ENCODE data around the gene GEMIN7. TPM values are rescaled to one million over a fixed set of nuclear protein-coding genes. Genes with fewer than 3 reads are reported as not detected.

The GEMIN7 gene
- total and polyA plus RNA-seq, 2 of the 4 experiments (the other 2 are of a cell fraction), result 27.2 to 53.0 TPM

- no CpG with 5 or more reads among the region's 6 CpGs for WGBS, 2 experiments (ENCODE audit: extremely low coverage in 2 of 2, insufficient read length in 1 of 2)
- CTCF ChIA-PET, result no interaction called here
- H3K9me3 ChIP-seq (ENCODE audit: control insufficient read depth, insufficient read depth, low read length), result no peaks in the 10 kb centered on the region
- in situ Hi-C loops (cut with MboI; ENCODE audit: low sequenced_read_pairs), result no loop called here
- H3K18ac ChIP-seq (ENCODE audit: low read depth, low read length), result no peak overlapping the region
- no peak for TF ChIP-seq NFE2L2 (IDR thresholded peaks at IDR 0.05; ENCODE audit: low read depth, low read length)
- TF ChIP-seq SMC3 (IDR thresholded peaks at IDR 0.05; ENCODE audit: low read depth, low read length), result no peak
- no peak for TF ChIP-seq MXI1 (IDR thresholded peaks at IDR 0.05; ENCODE audit: borderline replicate concordance, low read depth, low read length)
- no peak for TF ChIP-seq FOS (IDR thresholded peaks at IDR 0.05; ENCODE audit: low read depth, low read length)
- no peak for TF ChIP-seq BHLHE40 (IDR thresholded peaks at IDR 0.05; ENCODE audit: low read depth, low read length)
- TF ChIP-seq CHD1 (IDR thresholded peaks at IDR 0.05; ENCODE audit: low read depth, low read length), result no peak
- TF ChIP-seq RAD21 (IDR thresholded peaks at IDR 0.05; ENCODE audit: low read length), result no peak
- TF ChIP-seq, protein P1, sequence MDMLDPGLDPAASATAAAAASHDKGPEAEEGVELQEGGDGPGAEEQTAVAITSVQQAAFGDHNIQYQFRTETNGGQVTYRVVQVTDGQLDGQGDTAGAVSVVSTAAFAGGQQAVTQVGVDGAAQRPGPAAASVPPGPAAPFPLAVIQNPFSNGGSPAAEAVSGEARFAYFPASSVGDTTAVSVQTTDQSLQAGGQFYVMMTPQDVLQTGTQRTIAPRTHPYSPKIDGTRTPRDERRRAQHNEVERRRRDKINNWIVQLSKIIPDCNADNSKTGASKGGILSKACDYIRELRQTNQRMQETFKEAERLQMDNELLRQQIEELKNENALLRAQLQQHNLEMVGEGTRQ (IDR thresholded peaks at IDR 0.05; ENCODE audit: low read depth, low read length), result no peak
- H2BK5ac ChIP-seq (ENCODE audit: low read depth, low read length, poor library complexity, severe bottlenecking), result no peak overlapping the region
- DNase-seq, result no peak
- H3K56ac ChIP-seq (ENCODE audit: extremely low read depth, insufficient read depth, low read length), result no peak overlapping the region
- intact Hi-C loops (cut with micrococcal nuclease), result no loop called here
- peaks cover 38 to 92% of the 10 kb centered on the region in 2 experiments for H3K79me1 ChIP-seq (ENCODE audit: low read depth in 1 of 2, low read length in 2 of 2)
- no peak overlapping the region for H2AK9ac ChIP-seq (replicated peaks; ENCODE audit: low read depth, low read length, poor library complexity)
- H4K20me1 ChIP-seq (ENCODE audit: insufficient read depth, low read length), result peaks cover 88% of the 10 kb centered on the region
- no peak overlapping the region for H3K4ac ChIP-seq (ENCODE audit: low read depth, low read length)
- dilution Hi-C loops (cut with HindIII; ENCODE audit: low sequenced_read_pairs, unreplicated experiment), result no loop called here
- H3K14ac ChIP-seq (replicated peaks; ENCODE audit: low read depth, low read length), result no peak overlapping the region
- H3K9ac ChIP-seq (ENCODE audit: low read depth, low read length), result no peak overlapping the region
- no peaks in the 10 kb centered on the region for H3K27me3 ChIP-seq (ENCODE audit: control insufficient read depth, insufficient read depth, low read length)
- no peak overlapping the region for H2AFZ ChIP-seq (replicated peaks; ENCODE audit: low read length, poor library complexity)
- no peak overlapping the region for H4K5ac ChIP-seq (ENCODE audit: low read depth, low read length)
- no peak overlapping the region for H2BK20ac ChIP-seq (ENCODE audit: low read depth, low read length)
- no peak overlapping the region for H2BK120ac ChIP-seq (ENCODE audit: low read depth, low read length)
- H3K4me1 ChIP-seq (ENCODE audit: control insufficient read depth, insufficient read depth, low read length), result no peaks in the 10 kb centered on the region; the same call in 1 of the 2 replicates
- POLR2A ChIA-PET (ENCODE audit: unreplicated experiment), result no interaction called here
- peaks cover 18% of the 10 kb centered on the region for H3K9me1 ChIP-seq (ENCODE audit: insufficient read depth, low read length)
- H3K36me3 ChIP-seq (ENCODE audit: control insufficient read depth, insufficient read depth, low read length), result peaks cover 2% of the 10 kb centered on the region; the same call in 1 of the 2 replicates
- H4K91ac ChIP-seq (ENCODE audit: insufficient read depth, low read depth, low read length), result no peak overlapping the region
- H4K8ac ChIP-seq (ENCODE audit: low read depth in 2 of 2, low read length in 2 of 2), result no peak overlapping the region
- no peak overlapping the region for H2AK5ac ChIP-seq (ENCODE audit: low read depth, low read length)
- H3K27ac ChIP-seq (ENCODE audit: insufficient read depth, low read length), result no peak overlapping the region
- no peak overlapping the region for H3K4me2 ChIP-seq (ENCODE audit: low read depth, low read length)
- no peak overlapping the region for H3K4me3 ChIP-seq (ENCODE audit: insufficient read depth, low read depth, low read length)
- H2BK15ac ChIP-seq (ENCODE audit: low read depth, low read length), result no peak overlapping the region
- BruUV-seq (replicated peaks), result no TSS peak
- no peak overlapping the region for H3K23ac ChIP-seq (ENCODE audit: low read depth, low read length)
- no peak for ATAC-seq (ENCODE audit: low read depth)
Observed at GRCh38 chr19:45119582-45119981, 40.5 kb downstream of the GEMIN7 start.
